Measurements from ENCODE around the gene CEP152. TPM values are rescaled to one million over a fixed set of nuclear protein-coding genes. Genes with fewer than 3 reads are reported as not detected.

CEP152 gene
- polyA plus RNA-seq, 3 donors: 1.0 to 3.8 (median 1.4) TPM

GRCh38 chr15:48828471-48828870, 17.6 kb upstream of the CEP152 start:
- H3K4me1 Mint-ChIP-seq: no peaks in the 10 kb centered on the region
- H3K9me3 ChIP-seq (replicated peaks in 1 of 2; ENCODE audit: control insufficient read depth in 1 of 2, insufficient read depth in 1 of 2, low read length in 2 of 2): peaks cover 0 to 5% of the 10 kb centered on the region in 2 donors
- H2AFZ ChIP-seq (ENCODE audit: insufficient read depth, low read depth, low read length, poor library complexity, severe bottlenecking): no peak overlapping the region
- TF ChIP-seq CTCF (IDR thresholded peaks at IDR 0.05): no peak
- WGBS (ENCODE audit: insufficient coverage): no CpG with 5 or more reads among the region's 4 CpGs
- H3K4me1 ChIP-seq (ENCODE audit: control insufficient read depth in 1 of 2, insufficient read depth in 2 of 2, low read length in 2 of 2): no peaks in the 10 kb centered on the region
- H3K27ac ChIP-seq (ENCODE audit: low read depth in 1 of 2, low read length in 2 of 2): no peak overlapping the region
- no peak overlapping the region for H3K9ac ChIP-seq (ENCODE audit: insufficient read depth, low read length, poor library complexity, severe bottlenecking)
- H3K4me3 ChIP-seq (replicated peaks in 1 of 3; ENCODE audit: low read depth in 2 of 3, low read length in 3 of 3): no peak overlapping the region
- intact Hi-C loops (cut with micrococcal nuclease): no loop called here
- H3K27ac Mint-ChIP-seq: no peak overlapping the region
- DNase-seq: no peak
- H3K4me3 Mint-ChIP-seq: no peak overlapping the region
- peaks cover 0 to 4% (median 2%) of the 10 kb centered on the region in 3 donors for H3K27me3 Mint-ChIP-seq (ENCODE audit: low read depth in 3 of 3)
- H3K36me3 ChIP-seq (replicated peaks in 1 of 2; ENCODE audit: control insufficient read depth in 1 of 2, insufficient read depth in 2 of 2, low read length in 2 of 2): no peaks in the 10 kb centered on the region
- H3K36me3 Mint-ChIP-seq: no peaks in the 10 kb centered on the region
- H3K79me2 ChIP-seq (ENCODE audit: insufficient read depth, low read length): no peaks in the 10 kb centered on the region
- no peaks in the 10 kb centered on the region for H3K27me3 ChIP-seq (ENCODE audit: control insufficient read depth in 2 of 2, insufficient read depth in 2 of 2, low read length in 2 of 2)
- H3K9me3 Mint-ChIP-seq: peaks cover 5 to 15% (median 9%) of the 10 kb centered on the region in 7 donors
- H4K20me1 ChIP-seq (ENCODE audit: insufficient read depth, low read length): no peaks in the 10 kb centered on the region
- H3K4me2 ChIP-seq (replicated peaks; ENCODE audit: extremely low read depth, low read length, poor library complexity, severe bottlenecking): no peak overlapping the region

- DNase-seq: no peak
- Mint-ChIP-seq H3K4me3 (no peak overlapping the region), H3K27ac (no peak overlapping the region), H3K36me3 (no peaks in the 10 kb centered on the region), H3K27me3 (ENCODE audit: low read depth in 3 of 3) (peaks cover 1 to 7% (median 2%) of the 10 kb centered on the region in 3 donors), H3K9me3 (peaks cover 0 to 7% (median 0%) of the 10 kb centered on the region in 7 donors), H3K4me1 (no peaks in the 10 kb centered on the region)
- Histone ChIP-seq H3K4me2 (replicated peaks; ENCODE audit: extremely low read depth, low read length, poor library complexity, severe bottlenecking) (no peak overlapping the region), H3K36me3 (replicated peaks in 1 of 2; ENCODE audit: control insufficient read depth in 1 of 2, insufficient read depth in 2 of 2, low read length in 2 of 2) (no peaks in the 10 kb centered on the region), H2AFZ (ENCODE audit: insufficient read depth, low read depth, low read length, poor library complexity, severe bottlenecking) (no peak overlapping the region), H3K27me3 (ENCODE audit: control insufficient read depth in 2 of 2, insufficient read depth in 2 of 2, low read length in 2 of 2) (no peaks in the 10 kb centered on the region), H3K79me2 (ENCODE audit: insufficient read depth, low read length) (no peaks in the 10 kb centered on the region), H3K4me1 (ENCODE audit: control insufficient read depth in 1 of 2, insufficient read depth in 2 of 2, low read length in 2 of 2) (no peaks in the 10 kb centered on the region), H3K27ac (ENCODE audit: low read depth in 1 of 2, low read length in 2 of 2) (no peak overlapping the region), H3K4me3 (replicated peaks in 1 of 3; ENCODE audit: low read depth in 2 of 3, low read length in 3 of 3) (no peak overlapping the region), H3K9ac (ENCODE audit: insufficient read depth, low read length, poor library complexity, severe bottlenecking) (no peak overlapping the region), H4K20me1 (ENCODE audit: insufficient read depth, low read length) (no peaks in the 10 kb centered on the region), H3K9me3 (replicated peaks in 1 of 2; ENCODE audit: control insufficient read depth in 1 of 2, insufficient read depth in 1 of 2, low read length in 2 of 2) (peaks cover 0 to 4% of the 10 kb centered on the region in 2 donors)
- intact Hi-C loops (cut with micrococcal nuclease): no loop called here
- TF ChIP-seq CTCF (IDR thresholded peaks at IDR 0.05): no peak
- WGBS (ENCODE audit: insufficient coverage): no CpG with 5 or more reads among the region's 1 CpG
Observed at GRCh38 chr15:48825075-48825474, 14.2 kb upstream of the CEP152 start.
